ENCODE measurements around the gene SMARCC1.
A peak's percentile ranks its signal among the peaks of the same experiment; 100 is the strongest.

SMARCC1 gene

DNA sequence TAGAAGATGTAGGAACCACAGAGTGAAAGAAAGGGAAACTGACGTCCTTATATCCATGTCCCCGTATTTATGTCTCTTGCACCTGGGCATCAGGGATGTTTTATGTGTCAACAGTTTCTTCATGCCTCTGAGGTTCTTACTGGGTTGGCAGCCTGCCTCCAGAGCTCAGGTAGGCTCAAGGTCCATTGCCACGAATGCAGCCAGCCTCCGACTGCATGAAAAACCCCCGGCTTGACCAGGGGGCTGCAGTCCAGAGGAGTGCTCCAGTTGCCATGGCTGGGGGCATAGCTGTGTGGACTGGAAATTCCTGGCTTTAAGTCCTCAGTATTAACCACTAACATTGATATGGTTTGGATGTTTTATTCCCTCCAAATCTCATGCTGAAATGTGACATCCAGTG, 200.3 kb downstream of the SMARCC1 start:
- in situ Hi-C loops (cut with MboI; ENCODE audit: low sequenced_read_pairs, unreplicated experiment), result no loop called here
- TF ChIP-seq, protein P1, sequence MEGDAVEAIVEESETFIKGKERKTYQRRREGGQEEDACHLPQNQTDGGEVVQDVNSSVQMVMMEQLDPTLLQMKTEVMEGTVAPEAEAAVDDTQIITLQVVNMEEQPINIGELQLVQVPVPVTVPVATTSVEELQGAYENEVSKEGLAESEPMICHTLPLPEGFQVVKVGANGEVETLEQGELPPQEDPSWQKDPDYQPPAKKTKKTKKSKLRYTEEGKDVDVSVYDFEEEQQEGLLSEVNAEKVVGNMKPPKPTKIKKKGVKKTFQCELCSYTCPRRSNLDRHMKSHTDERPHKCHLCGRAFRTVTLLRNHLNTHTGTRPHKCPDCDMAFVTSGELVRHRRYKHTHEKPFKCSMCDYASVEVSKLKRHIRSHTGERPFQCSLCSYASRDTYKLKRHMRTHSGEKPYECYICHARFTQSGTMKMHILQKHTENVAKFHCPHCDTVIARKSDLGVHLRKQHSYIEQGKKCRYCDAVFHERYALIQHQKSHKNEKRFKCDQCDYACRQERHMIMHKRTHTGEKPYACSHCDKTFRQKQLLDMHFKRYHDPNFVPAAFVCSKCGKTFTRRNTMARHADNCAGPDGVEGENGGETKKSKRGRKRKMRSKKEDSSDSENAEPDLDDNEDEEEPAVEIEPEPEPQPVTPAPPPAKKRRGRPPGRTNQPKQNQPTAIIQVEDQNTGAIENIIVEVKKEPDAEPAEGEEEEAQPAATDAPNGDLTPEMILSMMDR (IDR thresholded peaks at IDR 0.05; ENCODE audit: borderline replicate concordance, control extremely low read depth, extremely low read depth, insufficient read depth, missing control alignments), result no peak
- no peak for DNase-seq (ENCODE audit: low spot score)

DNA sequence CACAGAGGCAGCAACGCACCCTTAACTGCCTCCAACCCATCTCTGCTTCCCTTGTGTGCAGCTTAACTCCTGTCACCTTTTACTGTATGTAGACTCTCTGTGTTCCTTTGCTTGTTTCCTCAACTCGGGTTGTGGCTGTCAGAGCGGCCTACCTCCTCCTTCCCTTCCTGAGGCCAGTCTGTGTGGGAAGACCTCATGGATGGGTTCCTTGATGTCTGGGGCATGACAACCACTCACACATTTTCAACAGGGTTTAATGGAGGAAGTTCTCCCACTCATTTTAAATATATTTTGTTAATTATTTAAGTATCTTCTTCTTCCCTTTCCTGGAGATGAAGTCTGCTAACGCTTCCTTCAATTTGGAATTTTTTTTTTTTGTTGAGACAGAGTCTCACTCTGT, 201.2 kb downstream of the SMARCC1 start:
- TF ChIP-seq, protein P1 (IDR thresholded peaks at IDR 0.05; ENCODE audit: borderline replicate concordance, control extremely low read depth, extremely low read depth, insufficient read depth, missing control alignments), result no peak
- no peak for DNase-seq (ENCODE audit: low spot score)
- in situ Hi-C loops (cut with MboI; ENCODE audit: low sequenced_read_pairs, unreplicated experiment), result no loop called here

DNA sequence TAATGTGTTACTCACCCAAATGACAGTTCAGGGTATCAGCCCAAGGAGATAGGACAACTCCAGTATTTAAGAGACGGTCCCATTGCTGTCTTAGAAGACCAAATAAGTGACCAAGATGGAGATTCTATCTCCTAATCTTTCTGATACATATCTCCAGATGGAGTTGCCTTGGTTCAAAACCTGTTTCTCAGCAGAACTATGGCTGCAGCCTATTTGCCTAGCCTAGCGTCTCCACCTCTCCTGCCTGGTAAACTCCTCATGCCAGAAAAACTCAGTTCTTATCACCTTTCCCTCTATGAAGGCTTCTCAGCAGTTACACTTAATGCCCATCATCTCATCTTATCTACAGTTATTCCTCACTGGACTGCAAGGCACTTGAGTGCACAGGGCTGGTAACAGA, 201.8 kb downstream of the SMARCC1 start:
- TF ChIP-seq, protein P1 (IDR thresholded peaks at IDR 0.05; ENCODE audit: borderline replicate concordance, control extremely low read depth, extremely low read depth, insufficient read depth, missing control alignments), result no peak
- in situ Hi-C loops (cut with MboI; ENCODE audit: low sequenced_read_pairs, unreplicated experiment), result no loop called here
- no peak for DNase-seq (ENCODE audit: low spot score)

DNA sequence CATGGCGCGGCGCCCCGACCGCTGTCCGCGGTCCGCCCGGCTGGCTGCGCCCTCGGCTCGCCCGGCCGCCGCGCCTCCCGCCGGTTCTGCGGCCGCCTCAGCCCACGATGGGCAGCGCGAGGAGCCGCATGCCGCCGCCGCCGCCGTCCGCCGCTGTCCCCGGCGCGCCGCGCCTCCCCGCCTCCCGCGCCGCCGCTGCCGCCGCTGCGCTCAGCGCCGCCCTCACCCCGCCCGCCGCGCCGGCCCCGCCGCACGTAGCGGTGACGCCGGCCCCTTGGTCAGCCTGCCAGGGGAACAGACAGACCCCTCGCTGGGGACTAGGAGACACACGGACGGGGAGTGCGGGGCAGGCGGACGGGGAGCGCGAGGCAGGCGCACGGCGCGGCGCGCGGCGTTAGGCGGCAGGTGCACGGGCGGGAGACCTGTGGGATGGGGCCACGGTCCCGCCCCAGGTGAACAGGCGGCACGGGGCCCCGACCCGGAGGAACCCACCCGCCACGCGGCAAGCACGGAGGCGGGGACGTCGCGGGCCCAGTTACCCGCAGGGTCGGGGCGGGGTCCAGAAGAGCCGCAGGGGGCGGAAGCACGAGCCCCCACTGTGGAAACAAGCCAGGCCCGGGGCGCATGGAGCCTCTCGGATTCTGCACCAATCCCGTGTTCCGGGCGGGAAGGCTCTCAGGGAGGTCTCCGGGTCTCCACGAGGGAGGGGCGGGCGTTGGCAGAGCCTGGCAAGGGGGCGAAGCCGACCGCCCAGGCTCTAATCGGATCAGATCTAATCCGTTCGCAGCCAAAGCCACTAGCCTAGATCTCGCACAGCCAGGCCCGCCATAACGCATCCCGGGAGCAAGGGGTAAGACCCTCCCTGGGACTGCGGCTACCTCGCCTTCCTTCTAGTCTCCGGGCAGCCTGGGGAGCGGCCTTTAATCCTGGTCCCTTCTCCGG, 202.7 kb downstream of the SMARCC1 start, which contains the start of gene CSPG5:
Gene CSPG5, minus strand, starts transcription at position 175 of the 942 bp plus-strand sequence. Its CDS starts 172 bp downstream, at position 3.
- TF ChIP-seq, protein P1 (IDR thresholded peaks at IDR 0.05; ENCODE audit: borderline replicate concordance, control extremely low read depth, extremely low read depth, insufficient read depth, missing control alignments), result no peak
- in situ Hi-C loops (cut with MboI; ENCODE audit: low sequenced_read_pairs, unreplicated experiment), result no loop called here
- peak; percentile 77 for DNase-seq (ENCODE audit: low spot score)

DNA sequence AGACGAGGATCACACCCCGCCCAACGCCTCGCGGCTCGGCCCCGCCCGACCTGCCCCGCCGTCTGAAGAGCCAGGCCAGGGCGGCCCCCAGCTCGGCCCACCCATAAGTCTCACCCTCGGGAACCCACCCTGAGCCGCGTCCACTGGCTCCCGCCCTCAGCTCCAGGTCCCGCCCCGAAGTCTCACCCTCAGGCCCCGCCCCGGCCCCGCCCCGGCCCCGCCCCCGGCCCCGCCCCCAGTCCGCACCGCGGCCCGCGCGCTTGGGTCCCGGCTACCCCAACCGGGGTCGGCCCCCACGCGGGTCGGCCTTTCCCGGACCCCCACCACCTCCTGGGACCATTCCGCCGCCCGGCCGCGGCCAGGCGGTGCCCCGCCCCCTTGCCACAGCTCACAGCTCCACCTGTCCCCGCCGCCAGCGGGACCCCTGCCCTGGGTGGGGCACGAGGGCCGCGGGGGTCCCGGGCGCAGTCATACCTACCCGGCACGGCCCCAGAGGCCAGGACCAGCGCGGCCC, 203.5 kb downstream of the SMARCC1 start:
- in situ Hi-C loops (cut with MboI; ENCODE audit: low sequenced_read_pairs, unreplicated experiment), result no loop called here
- peak; percentile 90 for DNase-seq (ENCODE audit: low spot score)

DNA sequence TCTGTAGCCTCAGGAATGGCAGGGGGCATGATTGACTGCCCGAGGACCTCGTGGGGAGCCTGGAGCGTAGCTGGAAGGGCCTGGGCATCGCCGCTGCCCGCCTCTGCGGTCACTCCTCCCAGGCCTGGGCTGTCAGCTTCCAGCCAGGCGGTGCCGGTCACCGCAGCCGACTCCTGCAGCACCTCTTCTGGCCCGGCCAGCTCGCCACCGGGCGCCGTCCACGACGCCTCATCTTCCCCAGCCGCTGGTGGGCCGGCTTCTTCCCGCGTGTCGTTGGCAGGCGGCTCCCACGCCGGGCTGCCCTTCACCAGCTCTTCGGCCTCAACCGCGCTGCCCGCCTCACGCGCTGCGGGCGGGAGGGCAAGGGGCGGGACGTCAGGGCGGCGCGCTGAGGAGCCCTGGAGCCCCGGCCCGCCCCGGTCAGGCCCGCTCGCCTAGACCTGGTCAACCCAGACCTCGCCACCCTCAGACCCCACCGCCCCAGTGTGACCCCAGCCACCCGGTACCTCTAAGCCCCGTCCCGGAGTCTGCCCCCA, 204.0 kb downstream of the SMARCC1 start:
- no peak for DNase-seq (ENCODE audit: low spot score)
- in situ Hi-C loops (cut with MboI; ENCODE audit: low sequenced_read_pairs, unreplicated experiment), result no loop called here
- TF ChIP-seq, protein P1 (IDR thresholded peaks at IDR 0.05; ENCODE audit: borderline replicate concordance, control extremely low read depth, extremely low read depth, insufficient read depth, missing control alignments), result no peak

More for the DNA sequence above, 203.5 kb downstream of the SMARCC1 start:
- TF ChIP-seq, protein P1 (IDR thresholded peaks at IDR 0.05; ENCODE audit: borderline replicate concordance, control extremely low read depth, extremely low read depth, insufficient read depth, missing control alignments), result no peak

Measured in GM13976 (cell line).